HK-2 (cell line): ENCODE measurements around the gene SIX5.
"Not testable (repeated sequence)": the region's sequence is repeated elsewhere in the genome, so short reads cannot be mapped to it uniquely, and the experiment has no call there.

Experiments used
- DNase-seq: peaks from one replicate; pipeline ENCODE4 v3.0.0-alpha.2; 2018; ENCODE audit not compliant: unreplicated experiment

SIX5 gene

GRCh38 chr19:45754323-45754722, 14.7 kb downstream of the SIX5 start:
- no peak for DNase-seq

DNA sequence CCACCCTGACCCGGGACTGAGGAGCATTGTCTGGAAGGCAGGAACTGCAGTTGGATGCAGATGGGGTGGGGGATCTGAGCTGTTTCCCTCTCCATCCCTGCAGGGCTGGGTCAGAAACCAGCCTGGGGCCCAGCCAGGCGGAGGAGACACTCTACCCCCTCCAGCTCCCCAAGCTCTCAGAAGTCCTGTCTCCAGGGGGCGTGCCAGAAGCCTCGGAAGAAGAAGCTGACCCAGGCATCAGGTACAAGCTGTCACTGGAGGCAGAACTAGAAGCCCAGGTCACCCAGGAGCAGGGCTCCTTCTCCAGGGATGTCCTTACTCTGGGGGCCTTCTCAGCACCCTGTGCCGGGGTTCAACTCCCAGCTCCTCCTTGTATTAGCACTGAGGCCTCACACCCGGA, 15.5 kb downstream of the SIX5 start:
- DNase-seq = no peak

DNA sequence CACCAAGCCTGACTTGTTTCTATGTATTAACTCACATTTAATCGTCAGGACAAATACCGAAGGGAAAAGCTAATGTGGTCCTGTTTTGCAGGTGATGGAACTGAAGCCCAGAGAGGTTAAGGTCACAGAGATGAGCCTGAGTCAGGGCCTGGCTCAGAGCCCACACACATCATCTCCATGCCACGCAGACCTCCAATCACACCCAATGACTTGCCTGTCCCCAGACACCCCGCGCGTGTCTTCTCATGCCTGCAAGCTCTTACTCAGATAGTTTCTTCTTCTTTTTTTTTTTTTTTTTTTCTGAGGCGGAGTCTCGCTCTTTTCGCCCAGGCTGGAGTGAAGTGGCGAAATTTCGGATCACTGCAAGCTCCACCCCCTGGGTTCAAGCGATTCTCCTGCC, 16.4 kb downstream of the SIX5 start:
- DNase-seq = no peak

DNA sequence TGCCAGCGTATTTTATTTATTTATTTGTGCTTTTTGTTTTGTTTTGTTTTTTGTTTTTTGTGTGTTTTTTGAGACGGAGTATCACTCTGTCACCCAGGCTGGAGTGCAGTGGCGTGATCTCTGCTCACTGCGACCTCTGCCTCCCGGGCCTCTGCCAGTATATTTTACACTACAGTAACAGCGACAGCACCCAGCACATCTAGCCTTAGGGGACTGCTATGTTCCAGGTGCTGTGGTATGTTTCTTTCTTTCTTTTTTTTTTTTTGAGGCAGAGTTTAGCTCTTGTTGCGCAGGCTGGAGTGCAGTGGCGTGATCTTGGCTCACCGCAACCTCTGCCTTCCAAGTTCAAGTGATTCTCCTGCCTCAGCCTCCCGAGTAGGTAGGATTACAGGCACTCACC, 17.6 kb downstream of the SIX5 start:
- DNase-seq = not testable (repeated sequence)

DNA sequence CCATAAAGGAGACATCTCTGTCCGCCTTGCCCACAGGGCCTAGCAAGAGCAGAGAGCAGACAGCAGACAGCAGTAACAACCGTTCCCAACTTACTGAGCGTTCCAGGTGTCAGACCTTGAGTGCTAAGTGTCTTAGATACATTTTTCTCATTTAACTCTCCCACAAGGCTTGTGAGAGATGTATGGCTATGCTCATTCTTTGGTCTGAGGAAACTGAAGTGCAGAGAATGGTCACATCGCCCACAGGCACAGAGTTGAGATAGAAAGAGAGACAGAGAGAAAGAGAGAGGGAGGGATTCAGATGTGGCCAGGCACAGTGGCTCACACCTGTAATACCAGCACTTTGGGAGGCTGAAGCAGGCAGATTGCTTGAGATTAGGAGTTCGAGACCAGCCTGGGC, 21.5 kb downstream of the SIX5 start:
- DNase-seq = no peak

GRCh38 chr19:45746866-45747265, 22.2 kb downstream of the SIX5 start:
- no peak for DNase-seq

DNA sequence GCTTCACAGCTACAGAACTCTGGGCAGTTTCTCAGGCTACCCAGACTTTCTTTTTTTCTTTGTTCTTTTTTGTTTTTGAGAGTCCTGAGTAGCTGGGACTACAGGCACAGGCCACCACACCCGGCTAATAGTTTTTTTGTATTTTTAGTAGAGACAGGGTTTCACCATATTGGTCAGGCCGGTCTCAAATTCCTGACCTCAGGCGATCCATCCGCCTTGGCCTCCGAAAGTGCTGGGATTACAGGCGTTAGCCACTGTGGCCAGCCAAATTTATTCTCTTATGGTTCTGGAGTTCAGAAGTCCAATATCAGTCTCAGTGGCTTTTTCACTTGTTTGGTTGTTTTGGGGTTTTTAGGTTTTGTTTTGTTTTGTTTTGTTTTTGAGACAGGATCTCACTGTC, 23.4 kb downstream of the SIX5 start:
- DNase-seq = no peak

DNA sequence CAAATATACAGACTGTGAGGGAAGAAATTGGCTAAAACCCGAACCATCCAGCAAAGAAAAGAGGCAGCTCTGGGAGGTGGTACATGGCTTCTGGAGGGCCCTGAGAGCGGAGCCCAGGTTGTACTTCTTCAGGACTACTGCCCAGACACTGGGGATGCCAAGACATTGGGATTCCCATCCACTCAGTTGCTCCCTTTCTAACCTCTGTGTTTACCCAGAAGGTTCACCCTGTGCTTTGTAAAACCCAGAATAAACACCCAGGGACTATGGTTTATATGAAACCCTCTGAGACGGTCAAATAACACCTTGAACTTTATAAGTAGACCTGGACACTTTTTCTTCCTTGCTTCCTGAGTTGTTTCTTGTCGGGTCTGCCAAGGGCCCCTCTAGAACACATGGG, 26.1 kb downstream of the SIX5 start:
- no peak for DNase-seq

DNA sequence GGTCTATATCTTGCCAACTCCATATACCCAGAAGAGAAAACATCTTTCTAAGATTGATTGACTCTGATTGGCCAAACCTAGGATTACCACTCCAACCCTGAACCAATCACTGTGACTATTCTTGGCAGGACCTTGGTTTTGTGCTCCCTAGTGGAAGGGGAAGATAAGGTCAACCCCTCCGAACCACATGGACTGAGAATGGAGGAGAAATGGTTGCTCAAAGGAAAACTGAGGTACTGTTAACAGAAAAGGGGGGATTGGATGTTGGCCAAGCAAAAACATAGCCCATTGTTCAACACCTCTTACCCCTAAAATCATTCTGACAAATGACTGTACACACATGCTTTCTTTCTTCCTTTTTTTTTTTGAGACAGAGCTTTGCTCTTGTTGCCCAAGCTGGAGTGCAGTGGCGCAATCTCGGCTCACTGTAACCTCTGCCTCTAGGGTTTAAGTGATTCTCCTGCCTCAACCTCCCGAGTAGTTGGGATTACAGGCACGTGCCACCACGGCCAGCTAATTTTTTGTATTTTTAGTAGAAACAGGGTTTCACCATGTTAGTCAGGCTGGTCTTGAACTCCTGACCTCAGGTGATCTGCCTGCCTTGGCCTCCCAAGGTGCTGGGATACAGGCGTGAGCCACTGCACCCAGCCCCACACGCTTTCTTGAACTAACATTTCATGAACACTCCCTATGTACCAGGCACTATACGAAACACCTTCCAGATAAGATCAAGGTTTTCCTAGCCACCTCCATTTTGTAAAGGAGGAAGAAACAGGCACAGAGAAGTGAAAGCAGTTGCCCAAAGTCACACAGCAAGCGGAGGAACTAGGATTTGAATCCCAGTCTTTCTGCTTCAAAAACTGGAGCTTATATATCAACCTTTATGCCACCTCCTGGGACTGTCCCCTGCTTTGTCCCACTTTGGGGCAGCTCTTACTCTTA, 29.3 kb downstream of the SIX5 start:
- no peak for DNase-seq

GRCh38 chr19:45733160-45733810, 35.8 kb downstream of the SIX5 start, which contains the start of gene MEIOSIN:
Gene MEIOSIN (plus strand): TSS chr19:45733439. CDS start chr19:45735377, 1,938 bp downstream.
- no peak for DNase-seq

DNA sequence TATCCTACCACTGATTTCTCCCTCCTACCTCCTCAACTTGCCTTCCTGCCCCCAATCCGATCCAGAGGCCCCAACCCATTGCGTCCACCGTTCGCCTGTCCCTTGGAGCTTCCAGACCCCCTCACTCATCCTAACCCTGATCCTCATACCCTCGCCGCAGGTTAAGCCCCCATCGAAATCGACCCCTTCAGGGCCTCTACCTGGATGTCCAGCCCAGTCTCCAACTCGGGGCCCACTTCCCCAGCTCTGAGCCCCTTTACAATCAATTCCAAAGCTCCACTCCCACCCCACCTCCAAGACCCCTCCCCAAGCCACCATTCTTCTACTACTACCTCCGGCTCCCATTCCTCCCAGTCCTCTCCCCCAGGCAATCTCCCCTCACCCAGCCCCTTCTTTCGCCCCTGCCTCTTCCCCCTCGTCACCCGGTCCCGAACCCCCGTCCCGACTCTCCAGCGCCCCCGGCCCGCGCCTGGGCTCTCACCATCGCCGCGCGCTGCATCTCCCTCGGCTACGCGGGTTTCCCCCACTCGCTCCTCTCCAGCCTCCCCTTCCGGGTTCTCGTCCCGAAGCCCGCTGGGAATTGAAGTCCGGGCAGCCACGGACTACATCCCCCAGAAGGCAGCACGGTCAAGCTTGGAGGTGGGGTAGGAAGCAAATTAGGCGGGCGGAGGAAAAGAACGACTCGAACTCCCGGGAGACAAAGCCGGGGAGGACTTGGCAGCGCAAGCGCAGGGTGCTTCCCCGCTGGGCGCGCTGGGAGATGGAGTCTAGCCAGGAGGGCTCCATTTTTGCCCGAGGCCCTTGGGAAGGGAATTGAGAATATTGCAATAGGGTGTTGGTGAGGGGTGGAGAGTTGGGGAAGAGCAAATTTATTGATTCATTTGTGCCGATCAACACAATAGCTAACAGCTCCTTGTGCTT, 38.4 kb downstream of the SIX5 start, which contains the start of gene FBXO46:
TSS of gene FBXO46 (minus strand) at position 529 of the 921 bp plus-strand sequence. CDS start 17,401 bp downstream, outside the sequence.
- peak; percentile 97 for DNase-seq

GRCh38 chr19:45729800-45730290, 39.2 kb downstream of the SIX5 start:
- DNase-seq = peak; percentile 24

- not testable (repeated sequence) for DNase-seq
Observed at GRCh38 chr19:45728683-45729082, 40.4 kb downstream of the SIX5 start.

- not testable (repeated sequence) for DNase-seq
Observed at GRCh38 chr19:45720065-45720464, 49.0 kb downstream of the SIX5 start.

- DNase-seq = no peak
Observed at GRCh38 chr19:45717983-45718650, 50.9 kb downstream of the SIX5 start.

- DNase-seq = peak; percentile 100
Observed at GRCh38 chr19:45717131-45717982, 51.7 kb downstream of the SIX5 start.

DNA sequence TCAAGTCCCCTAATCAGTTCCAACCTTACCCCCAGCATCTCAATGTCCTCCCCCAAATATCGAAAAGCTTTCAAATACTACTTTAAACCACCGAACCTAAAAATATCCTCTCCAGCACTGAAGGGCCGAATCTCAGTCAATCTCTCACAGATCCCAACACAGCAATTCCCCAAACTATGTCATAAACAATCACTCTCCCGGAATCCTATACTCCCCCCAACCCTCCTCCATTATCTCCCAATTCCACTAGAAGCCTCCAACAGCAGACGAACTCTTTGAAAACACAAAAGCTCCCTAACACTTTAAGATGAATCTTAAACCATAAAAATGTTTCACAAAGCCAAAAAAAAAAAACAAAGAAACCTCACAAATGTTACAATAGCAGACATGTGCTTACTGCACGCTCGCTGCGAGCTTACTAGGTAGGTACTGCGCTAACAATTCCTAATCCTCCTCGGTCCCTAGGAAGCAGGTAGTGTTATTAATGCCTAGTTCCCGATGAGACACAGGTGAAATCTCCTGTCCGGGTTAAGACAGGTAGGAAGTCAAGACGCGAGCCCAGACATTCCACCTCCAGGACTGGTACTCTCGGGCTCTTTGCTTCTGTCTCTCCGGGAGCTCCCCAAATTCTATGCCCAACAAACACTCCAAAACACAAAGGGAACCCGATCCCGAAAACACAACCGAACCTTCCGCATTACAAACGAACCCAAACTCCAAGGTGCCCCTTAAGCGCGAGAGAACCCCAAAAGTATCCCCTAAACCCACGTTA, 52.5 kb downstream of the SIX5 start:
- peak; percentile 37 for DNase-seq

- DNase-seq = no peak
Observed at GRCh38 chr19:45715139-45715538, 53.9 kb downstream of the SIX5 start.
